Endothelial cell of umbilical vein (primary cell): ENCODE data around the gene MAN2A1. TPM values are rescaled to one million over a fixed set of nuclear protein-coding genes. Genes with fewer than 3 reads are reported as not detected.

Experiments
- BruUV-seq: library from RNA; stranded (reverse); fragments of 400-500 nt; replicated peaks from 2 replicates; lab custom pipeline; 2021; lab: Mats Ljungman, UMichigan
- CTCF ChIA-PET: fragments of 300-600, 350-600 bp; sonication (Branson Sonifier 250); formaldehyde crosslinking; loops from one replicate; lab custom pipeline; 2021; ENCODE audit warnings: antibody characterized with exemption, inconsistent platforms; lab: Charles Lee
- POLR2A ChIA-PET: fragments of 300-600, 350-600 bp; sonication (Branson Sonifier 250); formaldehyde crosslinking; loops from one replicate; lab custom pipeline; 2021; ENCODE audit warnings: antibody characterized with exemption, inconsistent platforms; lab: Charles Lee
- DNase-seq: peaks from one replicate; pipeline ENCODE4 v3.0.0-alpha.2; 2011; ENCODE audit warnings: low read depth, low spot score
- FAIRE-seq: peaks from 2 replicates; lab custom pipeline; 2011; peaks lifted over from hg19 to GRCh38; lab: Jason Lieb, UNC
- H2AFZ ChIP-seq: 2 replicates; pipeline ENCODE4 v1.6.0; 2012; ENCODE audit warnings: low read depth, low read length, control low read depth, inconsistent platforms
- H3K27ac ChIP-seq: 2 replicates; pipeline ENCODE4 v1.5.1; 2011; ENCODE audit warnings: low read depth, mild to moderate bottlenecking, control low read depth, low read length, moderate library complexity; ENCODE audit not compliant: insufficient read depth
- H3K27me3 ChIP-seq, 2 experiments: 2 replicates each; pipeline versions ENCODE4 v1.6.0 to v1.6.1; 2011; ENCODE audit warnings: low read length in 2 of 2, mixed read lengths in 1 of 2; ENCODE audit not compliant: control insufficient read depth in 2 of 2, insufficient read depth in 2 of 2
- H3K36me3 ChIP-seq, 2 experiments: 2 replicates in 1 of 2; 3 replicates in 1 of 2; pipeline ENCODE4 v1.5.1; 2011; ENCODE audit warnings: low read length in 2 of 2, mild to moderate bottlenecking in 1 of 2, moderate library complexity in 1 of 2; ENCODE audit not compliant: control insufficient read depth in 2 of 2, insufficient read depth in 2 of 2; ENCODE audit errors: extremely low read depth in 1 of 2
- H3K4me1 ChIP-seq: 3 replicates; pipeline ENCODE4 v1.5.1; 2011; ENCODE audit warnings: mild to moderate bottlenecking, low read length; ENCODE audit not compliant: control insufficient read depth, insufficient read depth; ENCODE audit errors: extremely low read depth
- H3K4me2 ChIP-seq: 2 replicates; pipeline ENCODE4 v1.6.1; 2011; ENCODE audit warnings: low read length, control low read depth, mixed read lengths; ENCODE audit not compliant: insufficient read depth
- H3K4me3 ChIP-seq, 3 experiments: fragments of 200-600 bp in 1 of 3; sonication (generic), shearing (Covaris generic) in 1 of 3; replicated peaks in 1 of 3; 2 replicates each; pipeline ENCODE4 v1.5.1; 2011 to 2016; ENCODE audit warnings: control low read depth in 3 of 3, low read length in 3 of 3, mild to moderate bottlenecking in 2 of 3, inconsistent platforms in 1 of 3, low read depth in 1 of 3, moderate library complexity in 1 of 3; ENCODE audit not compliant: insufficient read depth in 1 of 3
- H3K79me2 ChIP-seq: 2 replicates; pipeline ENCODE4 v1.6.0; 2012; ENCODE audit warnings: low read length, inconsistent platforms; ENCODE audit not compliant: control insufficient read depth, insufficient read depth
- H3K9ac ChIP-seq: replicated peaks from 2 replicates; pipeline ENCODE3; 2011; ENCODE audit warnings: low read length, control low read depth; ENCODE audit not compliant: insufficient read depth; ENCODE audit errors: extremely low read depth
- H3K9me1 ChIP-seq: replicated peaks from 3 replicates; pipeline ENCODE4 v1.6.0; 2011; ENCODE audit warnings: mild to moderate bottlenecking, low read length; ENCODE audit not compliant: control insufficient read depth, insufficient read depth; ENCODE audit errors: extremely low read depth
- H3K9me3 ChIP-seq: replicated peaks from 2 replicates; pipeline ENCODE4 v1.5.1; 2012; ENCODE audit warnings: low read length, inconsistent platforms; ENCODE audit not compliant: control insufficient read depth, insufficient read depth
- H4K20me1 ChIP-seq: replicated peaks from 2 replicates; pipeline ENCODE3; 2011; ENCODE audit warnings: mild to moderate bottlenecking, low read length; ENCODE audit not compliant: control insufficient read depth, insufficient read depth; ENCODE audit errors: extremely low read depth
- EZH2 ChIP-seq: IDR thresholded peaks from 2 replicates; pipeline ENCODE4 v1.6.1; 2012; ENCODE audit warnings: borderline replicate concordance, low read depth, mild to moderate bottlenecking, moderate library complexity, low read length, inconsistent platforms; ENCODE audit not compliant: severe bottlenecking
- FOS ChIP-seq: IDR thresholded peaks from 2 replicates; pipeline ENCODE4 v1.6.1; 2011; ENCODE audit warnings: mild to moderate bottlenecking, low read length, moderate library complexity, borderline replicate concordance; ENCODE audit not compliant: insufficient read depth
- GATA2 ChIP-seq: IDR thresholded peaks from 2 replicates; pipeline ENCODE4 v1.7.0; 2011; ENCODE audit warnings: low read depth, mild to moderate bottlenecking, moderate library complexity, mixed read lengths, low read length; ENCODE audit not compliant: insufficient read length, insufficient read depth
- JUN ChIP-seq: IDR thresholded peaks from 2 replicates; pipeline ENCODE4 v1.6.1; 2011; ENCODE audit warnings: borderline replicate concordance, low read depth; ENCODE audit not compliant: insufficient read length, insufficient read depth
- MYC ChIP-seq: IDR thresholded peaks from one replicate; pipeline ENCODE4 v1.6.1; 2011; ENCODE audit warnings: mild to moderate bottlenecking, low read depth, low read length
- POLR2A ChIP-seq: IDR thresholded peaks from 2 replicates; pipeline ENCODE4 v1.6.1; 2012; ENCODE audit warnings: low read depth, mild to moderate bottlenecking, control low read depth, low read length
- POLR2AphosphoS5 ChIP-seq: IDR thresholded peaks from 2 replicates; pipeline ENCODE4 v1.6.1; 2012; ENCODE audit warnings: low read depth, mild to moderate bottlenecking, control low read depth, low read length, moderate library complexity; ENCODE audit not compliant: insufficient read depth
- dilution Hi-C: fragments of 300-500 bp; cut with MboI; formaldehyde crosslinking; loops from one replicate; pipeline ENCODE4 v1.15.0; 2019; ENCODE audit warnings: low sequenced_read_pairs; ENCODE audit not compliant: extremely low pct_ligation_motif_present
- intact Hi-C: fragments of 100-400 bp; cut with micrococcal nuclease; formaldehyde crosslinking; loops from one replicate; pipeline ENCODE4 v1.10.0; 2022
- polyA plus RNA-seq, 4 experiments: library from polyadenylated mRNA; depleted of rRNA in 3 of 4; stranded (reverse) in 3 of 4; unstranded in 1 of 4; fragments of >200 nt; gene quantifications; 2 replicates each; pipeline versions ENCODE4 v1.2.1 to v1.2.3, GENCODE V29; 2011 to 2012; ENCODE audit warnings: missing spikeins in 1 of 4
- total RNA-seq: library from RNA; stranded (reverse); gene quantifications from 2 replicates; pipeline ENCODE4 v1.2.3, GENCODE V29; 2021
- TF ChIP-seq, protein P1 (sequence below): IDR thresholded peaks from 2 replicates; pipeline ENCODE4 v1.6.1; 2011; ENCODE audit not compliant: insufficient read depth, insufficient read length
- TF ChIP-seq, protein P2 (sequence below), 2 donors: IDR thresholded peaks; 1 replicate in 1 of 2; 2 replicates in 1 of 2; pipeline ENCODE4 v1.5.1; 2011; ENCODE audit warnings: low read length in 2 of 2, mild to moderate bottlenecking in 2 of 2, moderate library complexity in 2 of 2, control low read depth in 1 of 2, inconsistent platforms in 1 of 2, low read depth in 1 of 2; ENCODE audit not compliant: insufficient read depth in 1 of 2; ENCODE audit errors: extremely low read depth in 1 of 2

Gene MAN2A1
- total and polyA plus RNA-seq, 2 donors (not counting 3 experiments of a cell fraction or from before 2014, with no cell fraction given): 20.8 to 54.8 TPM

DNA sequence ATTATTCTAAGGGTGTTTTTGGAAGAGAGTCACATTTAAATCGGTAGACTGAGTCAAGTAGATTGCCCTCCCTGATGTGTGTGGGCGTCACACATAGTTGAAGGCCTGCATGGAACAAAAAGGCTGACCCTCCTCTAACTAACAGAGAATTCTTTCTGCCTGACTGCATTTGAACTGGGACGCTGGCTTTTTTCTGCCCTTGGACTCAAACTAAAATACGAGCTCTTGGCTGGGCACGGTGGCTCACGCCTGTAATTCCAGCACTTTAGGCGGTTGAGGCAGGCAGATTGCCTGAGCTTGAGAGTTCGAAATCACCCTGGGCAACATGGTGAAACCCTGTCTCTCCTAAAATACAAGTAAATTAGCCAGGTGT, 209.4 kb downstream of the MAN2A1 start:
- POLR2A ChIA-PET: no interaction called here
- no peak for FAIRE-seq
- Histone ChIP-seq H3K9me3 (no peaks in the 10 kb centered on the region), H3K79me2 (no peaks in the 10 kb centered on the region), H3K27me3 (peaks cover 0 to 3% of the 10 kb centered on the region in 2 experiments), H3K36me3 (no peaks in the 10 kb centered on the region), H3K4me3 (no peak overlapping the region), H3K9me1 (no peaks in the 10 kb centered on the region), H2AFZ (no peak overlapping the region), H3K27ac (no peak overlapping the region), H3K9ac (no peak overlapping the region), H4K20me1 (no peaks in the 10 kb centered on the region), H3K4me1 (no peaks in the 10 kb centered on the region), H3K4me2 (no peak overlapping the region)
- CTCF ChIA-PET: no interaction called here
- no peak for DNase-seq
- TF ChIP-seq, protein P1, sequence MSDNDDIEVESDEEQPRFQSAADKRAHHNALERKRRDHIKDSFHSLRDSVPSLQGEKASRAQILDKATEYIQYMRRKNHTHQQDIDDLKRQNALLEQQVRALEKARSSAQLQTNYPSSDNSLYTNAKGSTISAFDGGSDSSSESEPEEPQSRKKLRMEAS: no peak
- TF ChIP-seq JUN (no peak), FOS (no peak), POLR2AphosphoS5 (no peak), GATA2 (no peak), EZH2 (no peak), MYC (no peak), POLR2A (no peak)
- TF ChIP-seq, protein P2, sequence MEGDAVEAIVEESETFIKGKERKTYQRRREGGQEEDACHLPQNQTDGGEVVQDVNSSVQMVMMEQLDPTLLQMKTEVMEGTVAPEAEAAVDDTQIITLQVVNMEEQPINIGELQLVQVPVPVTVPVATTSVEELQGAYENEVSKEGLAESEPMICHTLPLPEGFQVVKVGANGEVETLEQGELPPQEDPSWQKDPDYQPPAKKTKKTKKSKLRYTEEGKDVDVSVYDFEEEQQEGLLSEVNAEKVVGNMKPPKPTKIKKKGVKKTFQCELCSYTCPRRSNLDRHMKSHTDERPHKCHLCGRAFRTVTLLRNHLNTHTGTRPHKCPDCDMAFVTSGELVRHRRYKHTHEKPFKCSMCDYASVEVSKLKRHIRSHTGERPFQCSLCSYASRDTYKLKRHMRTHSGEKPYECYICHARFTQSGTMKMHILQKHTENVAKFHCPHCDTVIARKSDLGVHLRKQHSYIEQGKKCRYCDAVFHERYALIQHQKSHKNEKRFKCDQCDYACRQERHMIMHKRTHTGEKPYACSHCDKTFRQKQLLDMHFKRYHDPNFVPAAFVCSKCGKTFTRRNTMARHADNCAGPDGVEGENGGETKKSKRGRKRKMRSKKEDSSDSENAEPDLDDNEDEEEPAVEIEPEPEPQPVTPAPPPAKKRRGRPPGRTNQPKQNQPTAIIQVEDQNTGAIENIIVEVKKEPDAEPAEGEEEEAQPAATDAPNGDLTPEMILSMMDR (IDR thresholded peaks at IDR 0.05; ENCODE audit: extremely low read depth in 1 of 2, insufficient read depth in 1 of 2, low read depth in 1 of 2, low read length in 2 of 2): no peak
- intact Hi-C loops: no loop called here
- dilution Hi-C loops: no loop called here
- no TSS peak for BruUV-seq
